AG04449 (cell line): ENCODE measurements around the gene SERPINH1.

Experiments
- CTCF ChIA-PET: fragments of 350-600 bp; formaldehyde crosslinking; extraction: SDS; loops from one replicate; lab custom pipeline; 2021; ENCODE audit warnings: antibody characterized with exemption; lab: Yijun Ruan, JAX
- POLR2A ChIA-PET: fragments of 400-600, 350-600 bp; formaldehyde crosslinking; extraction: SDS; loops from one replicate; lab custom pipeline; 2020; ENCODE audit warnings: antibody characterized with exemption, inconsistent platforms; lab: Yijun Ruan, JAX
- DNase-seq: peaks from one replicate; pipeline ENCODE4 v3.0.0-alpha.2; 2010; ENCODE audit warnings: low read depth, low spot score
- H3K4me3 ChIP-seq: 2 replicates; pipeline ENCODE4 v1.5.1; 2011; ENCODE audit warnings: low read depth, mild to moderate bottlenecking, control low read depth, low read length
- CTCF ChIP-seq: IDR thresholded peaks from one replicate; pipeline ENCODE4 v1.5.1; 2011; ENCODE audit warnings: mild to moderate bottlenecking, moderate library complexity, low read length, control low read depth, inconsistent platforms; ENCODE audit not compliant: insufficient read depth; ENCODE audit errors: missing control alignments

Gene SERPINH1

DNA sequence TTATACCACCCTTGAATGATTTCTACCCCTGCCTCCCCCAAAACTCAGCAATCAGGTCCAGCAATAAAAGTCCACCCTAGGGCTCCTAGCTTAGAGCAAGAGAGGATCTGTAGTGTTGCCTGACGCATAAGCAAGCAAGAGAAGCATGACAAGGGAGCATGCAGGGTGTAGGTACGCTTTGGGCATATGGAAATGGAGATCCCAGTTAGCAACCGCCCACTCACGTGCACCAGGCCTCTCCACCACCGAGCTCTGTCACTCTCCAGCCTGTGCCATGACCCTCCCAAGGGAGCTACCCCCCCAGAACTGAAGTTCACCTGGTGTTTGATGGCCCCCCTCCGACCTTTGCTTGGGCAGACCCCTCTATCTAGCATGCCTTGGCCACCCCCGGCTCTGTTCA is 39.4 kb downstream of the SERPINH1 start:
- TF ChIP-seq CTCF, result no peak
- CTCF ChIA-PET, result interaction anchor here (0.9 to 3.4 kb wide), 6 partner anchors 10 to 104 kb away, joined by 3 to 9 read pairs (median 4); no protein-coding TSS in a partner anchor
- H3K4me3 ChIP-seq, result no peak overlapping the region
- no peak for DNase-seq
- POLR2A ChIA-PET, result interaction anchor here (2.5 kb wide), 1 partner anchor 48 kb away, joined by 6 read pairs; no protein-coding TSS in a partner anchor

DNA sequence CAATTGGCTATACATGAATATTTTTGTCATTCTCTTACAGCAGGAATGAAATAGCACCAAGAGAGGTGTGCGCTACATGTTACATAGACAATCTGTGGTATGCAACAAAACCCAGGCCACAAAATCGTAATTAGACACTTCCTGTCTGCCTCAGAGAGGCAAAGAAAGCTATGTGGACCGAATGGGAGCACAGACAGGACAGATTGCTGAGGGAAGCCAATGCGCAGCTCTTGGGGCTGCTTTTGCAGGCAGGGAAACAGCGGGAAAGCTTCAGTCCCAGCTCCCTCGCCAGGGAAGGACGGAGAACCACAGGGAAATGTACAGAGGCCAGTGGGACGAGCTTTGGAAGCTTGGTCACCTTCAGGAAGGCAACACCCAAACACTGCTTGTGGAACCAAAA is 40.9 kb downstream of the SERPINH1 start:
- ChIA-PET POLR2A (interaction anchor here (0.9 to 2.5 kb wide), 4 partner anchors 19 to 49 kb away, joined by 3 to 6 read pairs (median 5); no protein-coding TSS in a partner anchor), CTCF (interaction anchor here (0.8 to 3.4 kb wide), 6 partner anchors 14 to 61 kb away, joined by 3 to 9 read pairs (median 3); no protein-coding TSS in a partner anchor)
- H3K4me3 ChIP-seq, result no peak overlapping the region
- TF ChIP-seq CTCF, result no peak
- DNase-seq, result peak; percentile 46

DNA sequence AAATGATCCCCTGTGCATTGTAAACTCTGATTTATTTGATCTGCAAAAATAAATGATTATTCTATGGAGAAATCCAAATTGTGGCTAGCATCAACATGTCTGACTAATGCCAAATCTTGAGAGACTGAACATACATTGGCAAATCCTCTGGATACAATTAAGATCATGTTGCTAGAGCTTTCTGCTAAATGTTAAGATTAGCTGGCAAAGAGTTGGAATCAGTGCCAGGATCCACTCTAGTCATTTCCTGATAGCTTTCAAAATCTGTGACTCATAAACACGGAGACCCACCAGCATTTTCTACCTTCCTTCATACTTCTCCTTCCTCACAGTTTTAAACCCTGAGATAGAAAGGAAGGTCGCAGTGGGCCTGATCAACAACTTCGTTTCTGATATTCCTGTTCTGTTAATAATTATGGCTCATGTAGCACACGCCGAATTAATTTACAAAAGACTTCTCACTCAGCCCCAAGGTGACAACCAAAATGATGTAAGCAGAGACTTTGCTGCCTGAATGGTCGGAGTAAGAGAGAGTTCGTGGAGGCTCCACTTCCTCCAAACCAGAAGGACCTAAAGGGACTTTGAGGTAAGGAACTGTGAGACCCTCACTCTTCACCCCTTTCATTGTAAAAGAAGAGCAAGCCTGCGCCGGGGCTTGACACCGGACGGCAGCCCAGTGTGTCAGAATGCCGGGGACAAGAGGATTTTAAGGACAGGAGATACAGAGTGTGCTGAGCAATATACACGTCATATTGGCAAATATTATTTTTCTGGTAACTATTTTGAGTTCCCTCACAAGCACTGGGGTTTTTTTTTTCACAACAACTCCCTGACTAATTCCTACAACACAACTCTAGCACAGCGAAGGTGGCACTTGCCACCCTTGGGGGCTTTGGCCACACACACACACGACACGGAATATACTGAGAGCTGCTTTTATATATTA is 42.0 kb downstream of the SERPINH1 start:
- ChIA-PET CTCF (interaction anchor here (1.1 to 3.4 kb wide), 4 partner anchors 9 to 58 kb away, joined by 3 to 9 read pairs (median 6); no protein-coding TSS in a partner anchor), POLR2A (interaction anchor here (1.1 to 2.5 kb wide), 3 partner anchors 20 to 50 kb away, joined by 4 to 6 read pairs (median 6); no protein-coding TSS in a partner anchor)
- peak; percentile 84 for DNase-seq
- no peak for TF ChIP-seq CTCF
- H3K4me3 ChIP-seq, result peak overlapping the region; percentile 10; the same call in 1 of the 2 replicates

GRCh38 chr11:75606099-75606498 is 44.0 kb downstream of the SERPINH1 start:
- ChIA-PET CTCF (interaction anchor here (0.5 kb wide), 1 partner anchor 30 kb away, joined by 3 read pairs; no protein-coding TSS in a partner anchor), POLR2A (no interaction called here)
- no peak for DNase-seq
- TF ChIP-seq CTCF, result no peak
- H3K4me3 ChIP-seq, result no peak overlapping the region

DNA sequence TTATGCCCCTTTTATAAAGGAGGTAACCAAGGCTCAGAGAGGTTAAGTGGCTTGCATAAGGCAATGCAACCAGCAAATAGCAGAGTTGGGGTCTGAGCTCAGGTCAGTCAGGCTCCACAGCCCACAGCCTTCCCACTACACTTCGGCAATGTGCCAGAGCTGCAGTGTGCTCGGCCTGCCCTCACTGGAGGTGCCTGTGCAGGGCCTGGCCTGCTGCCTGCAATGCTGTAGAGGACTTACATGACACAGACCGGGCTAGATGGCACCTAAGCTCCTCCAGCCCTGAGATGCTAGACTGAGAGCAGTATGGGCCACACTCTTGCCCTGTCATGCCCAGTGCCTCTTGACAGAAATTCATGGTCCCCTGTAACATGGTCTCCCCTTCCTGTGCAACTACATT is 49.8 kb downstream of the SERPINH1 start:
- DNase-seq, result no peak
- H3K4me3 ChIP-seq, result no peak overlapping the region
- POLR2A ChIA-PET, result no interaction called here
- CTCF ChIA-PET, result interaction anchor here (1.2 kb wide), 1 partner anchor 14 kb away, joined by 3 read pairs; no protein-coding TSS in a partner anchor
- no peak for TF ChIP-seq CTCF

- ChIA-PET CTCF (interaction anchor here (1.0 kb wide), 2 partner anchors 171 to 186 kb away, joined by 3 read pairs; no protein-coding TSS in a partner anchor), POLR2A (no interaction called here)
- no peak overlapping the region for H3K4me3 ChIP-seq
- no peak for DNase-seq
- TF ChIP-seq CTCF, result no peak
Observed at GRCh38 chr11:75615751-75616150, 53.7 kb downstream of the SERPINH1 start.
